HG02763 (cell line): ENCODE data around the gene PHLDA1.

Experiments used
- ATAC-seq: cut with Tn5 transposase; IDR thresholded peaks from one replicate; pipeline ENCODE4 v1.9.1; 2021; ENCODE audit warnings: mild to moderate bottlenecking, moderate library complexity; ENCODE audit not compliant: unreplicated experiment

PHLDA1 gene

DNA sequence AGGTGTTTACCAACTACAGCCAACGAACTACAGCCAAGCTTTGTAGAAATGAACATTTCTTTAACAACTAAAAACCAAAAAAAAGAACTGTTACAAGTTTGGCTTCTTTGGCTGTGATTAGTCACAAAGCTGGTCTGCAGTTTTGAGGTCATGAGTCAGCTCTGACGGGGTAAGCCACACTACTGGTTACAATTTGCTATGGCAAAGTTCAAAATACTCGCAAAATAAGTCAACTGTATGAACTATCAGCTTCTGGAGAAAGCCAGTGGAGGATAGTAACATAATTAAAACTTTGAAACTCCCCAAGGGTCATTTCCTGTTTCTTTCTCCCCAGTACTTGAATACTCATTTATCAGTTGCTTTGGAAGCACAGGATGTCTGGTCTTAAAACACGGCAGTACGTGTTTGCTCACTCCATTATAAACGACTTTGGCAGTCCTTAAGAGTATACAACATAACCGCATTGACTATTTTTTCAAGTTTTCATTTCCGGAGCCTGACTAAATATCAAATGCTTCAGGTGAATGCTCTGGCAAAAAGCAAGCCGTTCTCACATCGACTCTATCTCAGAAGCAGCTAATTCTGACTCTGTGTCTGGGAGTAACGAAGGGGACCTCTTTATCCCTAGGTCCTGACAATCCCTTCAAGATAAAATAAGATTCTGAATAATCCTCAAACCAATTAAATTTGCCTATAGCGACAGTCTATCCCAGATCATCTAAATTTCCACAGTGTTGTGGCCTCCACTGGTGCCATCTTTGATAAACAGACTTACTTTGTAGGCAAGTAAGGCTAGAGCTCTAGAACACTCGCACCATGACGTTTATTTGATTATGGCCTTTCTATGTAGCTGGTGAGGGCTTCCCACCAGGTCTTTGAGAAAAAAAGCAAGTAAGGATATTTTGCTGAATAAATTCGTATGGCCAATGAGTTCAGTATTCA, 10.6 kb downstream of the PHLDA1 start:
- ATAC-seq = peak; percentile 53

DNA sequence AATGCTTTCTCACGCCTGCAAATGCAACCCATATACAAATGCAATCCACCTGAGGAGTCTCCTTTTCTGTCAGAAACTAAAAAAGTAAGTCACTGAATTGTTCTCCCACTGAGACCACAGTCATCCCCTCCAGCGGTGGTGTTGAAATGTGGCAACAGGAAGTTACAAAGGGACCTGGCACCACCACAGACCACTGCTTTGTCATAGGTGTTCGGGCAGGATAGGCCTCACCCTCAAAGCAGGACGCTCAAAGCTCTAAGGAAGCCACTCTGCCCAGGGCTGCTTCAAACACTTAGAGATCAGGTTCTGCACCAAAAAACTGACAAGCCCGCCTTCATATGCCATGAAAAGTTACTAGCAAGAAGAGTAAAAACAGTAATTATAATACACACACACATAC, 11.3 kb downstream of the PHLDA1 start:
- ATAC-seq = peak; percentile 59

DNA sequence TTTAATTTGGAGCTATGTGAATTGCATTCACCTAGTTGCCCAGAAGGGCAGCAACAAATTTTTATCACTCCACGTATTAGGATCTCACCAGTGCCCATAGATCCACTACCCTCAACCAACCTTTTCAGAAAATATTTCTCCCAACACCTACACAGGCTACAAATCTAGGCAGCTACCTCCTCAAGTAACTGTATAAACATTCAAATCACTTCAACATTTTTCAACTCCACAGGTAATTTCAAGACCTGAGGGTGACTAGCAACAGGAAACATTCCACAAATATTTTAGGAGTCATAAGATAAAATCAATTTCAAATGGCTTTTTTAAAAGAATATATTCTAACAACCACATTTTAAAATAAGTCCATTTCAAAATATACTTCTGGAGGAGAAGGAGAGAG, 12.9 kb downstream of the PHLDA1 start:
- ATAC-seq = no peak

DNA sequence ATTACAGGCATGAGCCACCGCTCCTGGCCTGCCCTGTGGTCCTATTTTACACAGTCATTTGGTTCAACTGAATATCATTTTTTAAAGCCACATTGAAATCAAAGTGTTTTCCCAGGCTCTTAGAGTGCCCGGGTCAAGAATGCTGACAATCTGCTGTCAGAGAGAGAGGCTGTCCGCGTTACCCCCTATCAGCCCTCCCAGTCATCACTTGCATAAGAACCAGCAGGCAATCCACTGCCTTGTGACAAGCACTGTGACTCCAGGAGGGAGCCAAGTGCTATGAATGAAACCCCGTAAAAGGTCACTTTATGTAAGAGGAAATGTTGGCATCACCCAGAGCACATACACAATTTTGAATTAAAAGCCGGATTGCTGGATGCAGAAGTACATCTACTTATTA, 13.5 kb downstream of the PHLDA1 start:
- ATAC-seq = no peak

DNA sequence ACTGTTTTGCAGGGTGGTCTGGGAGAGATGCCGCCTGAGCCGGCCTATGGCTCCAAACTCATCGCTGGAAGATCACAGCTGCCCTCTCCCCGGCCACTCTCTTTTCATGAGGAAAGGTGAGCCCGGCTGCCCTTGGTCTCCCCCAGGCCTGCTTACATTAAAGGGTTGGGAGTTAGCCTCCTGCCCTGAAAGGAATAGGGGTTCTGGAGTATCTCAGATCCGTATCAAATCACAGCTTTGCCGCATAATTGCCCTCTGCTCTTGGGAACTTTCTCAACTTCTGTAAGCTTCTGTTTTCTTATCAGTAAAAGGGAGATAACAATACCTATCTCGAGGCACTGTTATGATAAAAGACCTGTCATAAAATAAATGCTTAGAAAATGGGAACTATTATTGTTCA, 17.6 kb downstream of the PHLDA1 start:
- no peak for ATAC-seq

DNA sequence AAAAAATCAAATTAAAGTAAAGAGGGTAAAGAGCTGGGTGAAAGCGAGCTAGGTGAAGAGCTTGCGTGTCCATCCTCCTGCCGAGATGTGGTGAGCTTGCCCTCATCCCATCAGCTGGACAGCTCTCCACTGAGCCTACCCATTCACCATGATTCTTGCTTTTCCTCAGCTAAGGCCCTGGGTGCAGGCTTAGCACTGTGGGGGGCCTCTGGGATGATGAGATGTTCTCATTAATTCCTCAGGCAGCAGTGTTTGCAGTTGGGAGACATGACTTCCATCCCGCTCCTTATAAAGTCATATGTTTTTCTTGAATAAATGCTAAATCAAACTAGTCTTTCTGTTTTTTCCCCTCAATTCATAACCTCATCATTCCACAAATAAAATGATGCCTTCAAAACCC, 18.0 kb downstream of the PHLDA1 start:
- no peak for ATAC-seq

DNA sequence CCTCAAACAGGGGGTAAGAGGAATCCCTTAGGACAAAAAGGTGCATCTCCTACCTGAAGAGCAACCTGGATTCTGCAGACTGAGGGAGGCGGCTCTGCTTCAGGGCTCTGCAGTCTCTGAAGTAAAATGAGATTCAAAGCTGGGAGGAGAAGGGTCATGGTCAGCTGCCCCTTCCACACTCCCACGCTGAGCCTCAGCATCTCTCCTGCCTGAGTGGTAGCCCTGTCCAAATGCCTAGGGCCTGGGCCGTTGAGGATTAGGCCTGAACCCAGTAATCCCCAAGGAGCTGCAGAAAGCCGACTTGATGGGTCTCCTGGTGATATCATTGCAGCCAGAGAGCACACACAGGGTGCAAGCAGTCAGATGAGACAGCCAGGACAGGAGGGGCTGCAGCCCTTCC, 18.9 kb downstream of the PHLDA1 start:
- no peak for ATAC-seq

DNA sequence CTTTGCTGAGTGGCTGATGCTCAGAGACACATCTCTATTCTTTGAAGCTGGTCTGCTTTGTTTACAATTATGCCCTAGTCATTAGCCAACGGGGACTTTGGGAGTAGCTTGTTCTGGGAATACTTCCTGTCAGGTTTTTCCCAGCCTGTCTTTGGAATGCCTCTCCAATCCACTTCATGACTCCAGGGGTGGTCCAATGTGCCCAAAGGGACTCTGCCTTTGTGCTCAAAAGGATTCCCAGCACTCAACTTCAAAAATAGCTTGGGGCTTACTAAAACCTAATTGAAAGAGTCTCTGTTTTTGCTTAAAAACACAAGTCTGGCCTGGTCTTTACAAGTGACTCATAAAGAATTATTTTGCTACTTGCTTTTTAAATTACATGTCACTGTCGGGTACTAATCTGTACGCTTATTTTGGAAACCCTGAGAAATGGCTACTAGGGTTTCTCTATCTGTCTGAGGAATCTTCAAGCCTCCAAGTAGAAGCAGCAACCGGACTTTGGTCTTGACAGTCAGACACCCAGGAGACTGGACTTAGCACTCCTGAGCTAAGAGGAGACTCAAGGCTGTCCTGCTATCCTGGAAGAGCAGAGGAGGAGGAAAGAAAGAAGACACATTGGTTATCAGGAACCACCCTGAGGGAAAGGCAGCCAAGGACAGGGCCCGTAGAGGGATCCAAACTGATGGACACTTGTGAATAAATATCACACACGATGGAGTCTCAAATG, 20.7 kb downstream of the PHLDA1 start:
- no peak for ATAC-seq

DNA sequence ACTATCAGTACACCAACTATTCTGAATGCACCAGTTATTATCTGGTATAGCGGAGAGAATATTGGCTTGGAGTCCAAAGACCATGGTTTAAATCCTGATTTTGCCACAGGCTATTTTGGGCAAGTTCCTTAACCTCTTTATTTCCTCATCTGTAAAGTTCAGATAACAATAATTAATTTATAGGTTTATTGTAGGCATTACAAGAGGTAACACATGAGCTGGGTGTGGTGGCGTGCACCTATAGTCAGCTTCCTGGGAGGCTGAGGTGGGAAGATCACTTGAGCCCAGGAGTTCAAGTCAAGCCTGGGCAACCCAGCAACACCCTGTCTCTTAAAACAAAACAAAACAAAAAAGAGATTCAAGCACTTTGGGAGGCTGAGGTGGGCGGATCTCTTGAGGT, 23.1 kb downstream of the PHLDA1 start:
- ATAC-seq = no peak

DNA sequence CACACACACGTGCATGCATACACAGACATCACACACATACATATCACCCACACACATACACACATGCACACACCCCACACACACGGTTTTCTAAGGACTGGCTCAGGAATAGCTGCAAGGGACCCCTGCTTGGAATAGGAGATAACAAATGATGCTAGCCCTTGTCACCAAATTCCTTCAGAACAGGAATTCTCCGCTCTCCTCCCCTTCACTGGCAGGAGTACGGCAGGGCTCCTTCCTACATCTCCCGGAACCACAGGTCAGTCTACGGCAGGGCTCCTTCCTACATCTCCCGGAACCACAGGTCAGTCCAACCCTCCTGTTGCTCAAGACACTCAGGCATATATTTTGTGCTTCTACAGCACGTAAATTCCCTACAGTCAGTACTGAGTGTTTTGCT, 23.9 kb downstream of the PHLDA1 start:
- no peak for ATAC-seq

DNA sequence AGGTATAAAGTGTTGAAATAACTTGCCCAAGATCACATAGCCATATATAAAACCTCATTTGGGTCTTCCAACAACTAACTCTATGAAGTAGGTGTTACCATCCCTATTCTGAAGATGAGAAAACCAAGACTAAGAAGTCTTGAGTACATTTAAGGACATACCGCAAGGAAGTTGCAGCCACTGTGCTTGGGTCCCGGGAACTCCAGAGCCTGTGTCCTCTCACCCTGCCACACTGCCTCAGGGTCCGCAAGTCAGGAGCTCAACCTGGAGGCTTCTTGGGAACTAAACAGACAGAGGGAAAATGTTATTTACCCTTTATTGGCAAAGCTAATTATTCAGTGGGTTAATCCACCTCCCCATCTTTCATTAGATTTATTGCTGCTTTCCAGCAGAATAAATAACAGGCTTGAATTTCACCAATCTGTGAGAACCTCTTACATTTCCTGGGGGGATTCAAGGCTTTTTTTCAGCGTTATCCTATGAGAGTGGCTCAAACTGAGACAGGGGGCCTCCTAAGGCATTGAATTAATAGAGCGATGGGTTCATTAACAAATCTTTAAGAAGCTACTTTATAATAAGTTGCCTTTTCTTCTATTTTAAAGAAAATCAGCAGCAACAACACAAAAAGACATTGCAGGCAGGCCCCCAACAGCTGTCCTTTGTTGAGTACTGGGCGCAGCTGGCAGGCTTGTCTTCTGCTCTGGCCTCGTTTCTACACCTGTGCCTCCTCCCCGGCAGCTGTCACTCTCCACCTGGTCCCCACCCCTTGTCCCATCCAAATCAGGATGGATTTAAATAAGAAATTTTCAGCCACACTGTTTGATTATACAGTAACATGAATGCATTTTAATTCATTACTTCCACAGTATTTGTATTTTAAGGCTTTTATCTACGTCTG, 25.3 kb downstream of the PHLDA1 start:
- ATAC-seq = no peak

DNA sequence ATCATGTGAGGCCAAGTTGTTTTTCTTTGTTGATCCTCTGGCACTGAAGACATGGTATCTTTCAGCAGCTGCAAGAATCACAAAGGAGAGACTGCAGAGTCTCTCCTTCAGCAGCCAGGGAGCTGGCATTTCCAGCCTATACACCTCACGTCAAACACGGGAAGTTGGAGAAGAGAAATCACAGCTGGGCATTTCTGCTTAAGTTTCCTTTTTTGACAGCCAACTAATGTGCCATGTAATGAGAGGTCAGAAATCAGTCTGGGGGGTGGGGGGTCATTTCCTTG, 28.3 kb downstream of the PHLDA1 start:
- ATAC-seq = no peak

DNA sequence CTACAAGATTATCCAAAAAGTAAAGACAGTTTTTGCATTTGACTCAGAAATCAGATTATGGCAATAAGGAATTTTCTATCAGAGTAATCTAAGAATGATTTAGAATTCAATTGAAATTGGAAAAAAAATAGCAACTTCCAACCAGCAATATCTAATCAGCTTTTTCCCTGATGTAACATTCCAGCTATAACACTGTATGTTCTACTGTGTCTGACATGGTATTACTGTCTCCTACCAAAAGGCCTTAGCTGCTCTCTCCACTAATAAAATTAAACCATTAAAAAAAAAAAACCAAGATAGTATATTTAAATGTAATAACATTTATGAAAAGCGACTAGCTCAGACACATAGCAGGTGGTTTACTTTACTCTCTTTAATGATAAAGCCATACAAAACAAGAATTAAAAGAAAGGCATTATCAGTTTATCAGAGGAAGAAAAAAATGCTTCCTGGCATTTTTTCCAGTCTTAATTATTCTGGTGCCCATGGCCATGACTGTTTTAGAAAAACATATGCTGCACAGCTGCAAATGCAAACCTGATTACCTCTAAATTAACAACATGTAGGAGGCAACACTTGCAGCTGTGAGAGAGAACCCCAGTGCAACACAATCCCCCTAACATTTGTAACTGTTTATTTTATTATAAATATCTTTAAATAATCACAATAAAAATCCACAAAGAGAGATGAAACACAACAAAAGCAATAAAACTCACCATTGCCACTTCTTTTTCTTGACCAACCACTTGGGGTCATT, 28.8 kb downstream of the PHLDA1 start:
- no peak for ATAC-seq

DNA sequence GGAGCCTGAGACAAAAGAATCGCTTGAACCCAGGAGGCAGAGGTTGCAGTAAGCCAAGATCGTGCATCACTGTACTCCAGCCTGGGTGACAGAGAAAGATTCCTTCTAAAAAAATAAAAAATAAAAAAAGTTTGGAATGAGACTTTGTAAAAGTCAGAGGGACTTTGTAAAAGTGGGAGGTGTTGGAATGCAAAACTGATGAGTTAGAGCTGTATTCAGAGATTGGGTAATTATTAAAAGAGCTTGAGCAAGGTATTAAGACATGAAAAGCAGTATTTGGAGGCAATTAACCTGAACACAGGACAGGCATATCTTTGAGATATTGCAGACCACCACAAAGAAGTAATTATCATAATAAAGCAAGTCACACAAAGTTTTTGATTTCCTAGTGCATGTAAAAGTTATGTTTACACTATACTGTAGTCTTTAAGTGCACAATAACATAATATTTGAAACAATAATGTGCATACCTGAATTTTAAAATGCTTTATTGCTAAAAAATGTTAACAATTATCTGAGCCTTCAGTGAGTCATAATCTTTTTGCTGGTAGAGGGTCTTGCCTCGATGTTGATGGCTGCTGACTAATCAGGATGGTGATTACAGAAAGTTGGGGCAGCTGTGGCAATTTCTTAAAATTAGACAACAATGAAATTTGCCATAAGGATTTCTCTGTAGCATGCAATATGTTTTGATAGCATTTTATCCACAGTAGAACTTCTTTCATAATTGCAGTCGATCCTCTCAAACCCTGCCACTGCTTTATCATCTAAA, 33.1 kb downstream of the PHLDA1 start:
- ATAC-seq = no peak

DNA sequence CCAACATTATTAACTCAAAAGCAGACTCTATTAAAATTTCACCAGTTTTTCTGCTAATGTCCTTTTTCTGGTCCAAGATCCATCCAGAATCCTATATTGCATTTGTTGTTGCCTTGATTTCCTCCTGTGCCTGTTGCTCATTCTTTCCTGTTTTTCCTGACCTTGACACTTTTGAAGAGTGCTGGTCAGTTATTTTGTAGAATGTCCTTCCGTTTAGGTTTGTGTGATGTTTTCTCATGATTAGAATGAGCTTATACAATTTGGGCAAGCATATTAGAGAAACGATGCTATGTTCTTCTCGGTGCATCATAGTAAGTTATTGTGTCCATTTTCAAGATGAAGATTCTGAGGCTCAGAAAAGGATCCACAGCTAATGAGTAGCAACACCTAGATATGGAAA, 33.9 kb downstream of the PHLDA1 start:
- no peak for ATAC-seq

DNA sequence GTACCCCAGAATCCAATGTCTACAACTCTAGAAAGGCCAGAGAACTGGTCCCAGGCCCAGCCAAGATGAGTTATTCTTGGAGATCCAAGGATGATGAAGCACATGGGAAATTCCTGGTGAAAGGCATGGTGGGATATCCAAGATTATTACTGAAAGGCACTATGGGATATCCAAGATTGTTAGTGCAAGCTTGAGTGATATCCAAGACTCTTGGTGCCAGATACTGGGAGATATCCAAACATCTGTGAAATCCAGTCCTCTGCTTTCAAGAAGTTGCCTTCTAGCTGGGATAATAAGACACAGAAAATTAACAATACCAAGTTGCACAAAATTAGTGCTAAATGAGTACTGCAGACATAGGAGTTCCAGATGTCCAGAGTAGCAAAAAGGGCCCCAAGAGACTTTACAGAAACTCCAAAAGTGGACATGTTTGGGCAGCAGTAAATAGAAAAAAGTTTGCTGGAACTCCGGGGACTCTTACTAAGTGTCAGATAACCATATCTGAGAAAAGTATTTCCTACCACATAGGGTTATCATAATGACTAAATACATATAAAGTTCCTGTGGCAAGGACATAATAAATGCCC, 34.6 kb downstream of the PHLDA1 start:
- no peak for ATAC-seq

DNA sequence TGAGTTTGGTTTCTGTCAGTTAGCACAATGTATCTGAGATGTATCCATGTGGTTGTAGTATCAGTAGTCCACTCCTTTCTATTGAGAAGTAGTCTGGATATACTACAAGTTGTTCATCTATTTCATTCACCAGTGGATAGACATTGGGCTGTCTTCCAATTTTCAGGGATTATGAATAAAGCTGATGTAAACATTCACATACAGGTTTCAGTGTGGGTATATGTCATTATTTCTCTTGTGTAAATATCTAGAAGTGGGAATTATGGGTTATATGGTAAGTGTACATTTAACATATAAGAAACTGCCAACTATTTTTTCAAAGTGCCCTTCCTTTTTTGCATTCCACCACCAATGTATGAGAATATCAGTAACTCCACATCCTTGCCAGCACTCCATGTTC, 35.9 kb downstream of the PHLDA1 start:
- ATAC-seq = no peak

DNA sequence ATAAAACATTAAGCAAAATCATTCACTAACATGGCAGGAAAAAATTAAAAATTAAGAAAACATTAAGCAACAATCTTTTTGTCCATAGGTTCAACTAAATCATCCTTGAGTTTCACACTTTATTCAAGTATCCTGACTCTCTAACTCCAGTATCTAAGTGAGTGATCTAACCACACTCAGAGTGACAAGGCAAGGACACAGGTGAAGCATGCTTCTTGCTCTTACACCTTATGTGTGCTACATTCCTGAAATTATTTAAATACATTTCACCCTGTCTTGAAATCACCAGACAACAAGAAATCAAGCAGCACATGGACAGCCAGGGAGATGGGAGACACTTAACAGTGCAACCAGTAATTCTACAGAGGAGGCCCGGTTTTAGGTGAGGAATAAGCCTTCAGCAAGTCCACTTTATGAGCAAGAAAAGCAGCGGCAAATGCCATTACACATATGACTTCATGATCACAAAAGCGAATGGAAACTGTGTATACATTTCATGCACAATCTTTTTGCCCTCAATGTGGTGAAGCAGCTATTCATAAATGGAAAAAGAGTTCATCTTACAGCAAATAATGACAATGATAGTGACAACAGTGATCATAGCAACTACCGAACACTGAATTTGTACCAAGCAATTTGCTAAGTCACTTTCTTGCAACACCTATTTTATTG, 37.4 kb downstream of the PHLDA1 start:
- no peak for ATAC-seq

DNA sequence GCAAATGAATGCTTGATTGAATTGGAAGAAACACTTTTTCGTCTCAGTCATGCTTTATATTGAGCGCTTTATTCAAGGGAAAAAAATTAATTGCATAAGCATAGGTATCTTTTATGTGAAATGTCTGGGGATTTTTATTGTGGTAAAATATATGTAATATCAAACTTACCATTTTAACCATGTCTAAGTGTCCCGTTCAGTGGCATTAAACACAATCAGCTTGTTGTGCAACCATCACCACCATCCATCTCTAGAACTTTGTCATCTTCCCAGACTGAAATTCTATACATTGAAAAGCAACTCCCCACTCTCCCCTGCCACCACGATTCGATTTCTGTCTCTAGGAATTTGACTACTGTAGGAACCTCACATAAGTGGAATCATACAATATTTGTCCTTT, 39.8 kb downstream of the PHLDA1 start:
- ATAC-seq = no peak
